Measurements from ENCODE around the gene CKB.
"Not testable (repeated sequence)": the region's sequence is repeated elsewhere in the genome, so short reads cannot be mapped to it uniquely, and the experiment has no call there.

GRCh38 chr14:103525430-103526246 is 3.0 kb upstream of the CKB start:
- not testable (repeated sequence) for TF ChIP-seq FOXK2 (conservative IDR thresholded peaks at IDR 0.05 in 1 of 2, IDR thresholded peaks at IDR 0.05 in 1 of 2; ENCODE audit: low read depth in 2 of 2); PHB2 (IDR thresholded peaks at IDR 0.05; ENCODE audit: low read depth); CTCF (IDR thresholded peaks at IDR 0.05 in 2 of 3, conservative IDR thresholded peaks at IDR 0.05 in 1 of 3; ENCODE audit: insufficient read depth in 2 of 3, low read depth in 1 of 3, low read length in 3 of 3); POLR2G (IDR thresholded peaks at IDR 0.05; ENCODE audit: low read depth, low read length); MYNN (IDR thresholded peaks at IDR 0.05); MYNN (CRISPR knock-in tag; IDR thresholded peaks at IDR 0.05); TEAD2 (tag; IDR thresholded peaks at IDR 0.05); THAP7 (CRISPR knock-in tag; IDR thresholded peaks at IDR 0.05); TCF7L2 (IDR thresholded peaks at IDR 0.05; ENCODE audit: low read depth, low read length); MYC (IDR thresholded peaks at IDR 0.05; ENCODE audit: low read depth, low read length); MYC (CRISPR knock-in tag; IDR thresholded peaks at IDR 0.05; ENCODE audit: borderline replicate concordance, low read depth)
